Muscle layer of colon (tissue), 2 donors: Measurements from ENCODE around the gene ABCA3.

Experiments
- H3K27ac ChIP-seq: one replicate; pipeline ENCODE4 v1.7.0; 2013; ENCODE audit warnings: low read depth, mild to moderate bottlenecking, low read length, moderate library complexity
- H3K27me3 ChIP-seq, 2 donors: one replicate each; pipeline ENCODE4 v1.7.0; 2013; ENCODE audit warnings: low read length in 2 of 2, mild to moderate bottlenecking in 2 of 2; ENCODE audit not compliant: insufficient read depth in 2 of 2, control insufficient read depth in 1 of 2
- H3K36me3 ChIP-seq: one replicate; pipeline ENCODE4 v1.7.0; 2013; ENCODE audit warnings: mild to moderate bottlenecking, low read length; ENCODE audit not compliant: insufficient read depth
- H3K4me1 ChIP-seq: one replicate; pipeline ENCODE4 v1.7.0; 2013; ENCODE audit warnings: mild to moderate bottlenecking, low read length; ENCODE audit not compliant: insufficient read depth
- H3K4me3 ChIP-seq, 2 donors: one replicate each; pipeline ENCODE4 v1.7.0; 2013; ENCODE audit warnings: low read length in 2 of 2, low read depth in 1 of 2, mild to moderate bottlenecking in 1 of 2, moderate library complexity in 1 of 2
- H3K9ac ChIP-seq: one replicate; pipeline ENCODE4 v1.7.0; 2013; ENCODE audit warnings: low read length
- H3K9me3 ChIP-seq: one replicate; pipeline ENCODE4 v1.7.0; 2013; ENCODE audit warnings: mild to moderate bottlenecking, low read length
- donor health status: abdominal sarcoma.
- donor health status: Adenocarcinoma of cecum.

Gene ABCA3

DNA sequence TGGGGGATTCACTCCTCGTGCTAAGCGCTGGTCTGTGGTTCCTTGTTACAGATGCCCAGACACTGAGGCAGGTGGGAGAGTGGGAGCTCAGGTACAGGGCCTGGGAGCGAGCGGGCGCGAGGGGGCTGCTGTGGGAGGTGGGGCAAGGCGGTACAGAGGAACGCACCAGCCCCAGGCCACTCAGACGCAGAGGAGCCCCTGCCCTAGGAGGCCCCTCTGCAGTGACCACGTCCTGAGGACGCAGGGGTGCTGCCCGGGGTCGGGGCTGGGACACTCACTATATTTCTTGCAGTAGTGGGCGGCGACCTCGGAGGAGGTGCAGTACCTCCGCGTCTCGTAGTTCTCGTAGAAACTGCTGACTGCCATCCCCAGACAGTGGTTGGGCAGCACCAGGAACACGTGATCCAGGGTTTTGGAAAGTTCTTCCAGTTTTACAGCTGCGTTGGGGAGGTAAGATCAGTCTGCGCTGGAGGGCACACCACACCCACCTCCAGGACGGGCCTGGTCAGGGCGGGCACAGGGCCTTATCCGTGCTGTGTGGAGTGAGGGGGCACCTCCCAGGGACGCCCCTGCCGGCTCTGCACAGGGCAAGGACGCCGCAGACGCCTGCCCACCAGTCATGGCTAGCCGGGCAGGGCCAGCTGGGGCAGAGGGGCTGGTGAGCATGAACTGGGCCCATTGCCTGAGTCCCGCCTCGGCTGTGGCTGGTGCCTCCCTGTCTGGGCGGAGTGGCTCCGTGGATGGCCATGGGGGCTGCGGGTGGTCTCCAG is 56.3 kb downstream of the ABCA3 start:
- Histone ChIP-seq H3K4me1 (no peaks in the 10 kb centered on the region), H3K27me3 (no peaks in the 10 kb centered on the region), H3K4me3 (no peak overlapping the region), H3K27ac (no peak overlapping the region), H3K36me3 (peaks cover 14% of the 10 kb centered on the region), H3K9me3 (no peaks in the 10 kb centered on the region), H3K9ac (no peak overlapping the region)

GRCh38 chr16:2282866-2283555 is 57.5 kb downstream of the ABCA3 start:
- H3K9me3 ChIP-seq, result no peaks in the 10 kb centered on the region
- H3K36me3 ChIP-seq, result peaks cover 9% of the 10 kb centered on the region
- no peaks in the 10 kb centered on the region for H3K27me3 ChIP-seq
- no peak overlapping the region for H3K27ac ChIP-seq
- no peak overlapping the region for H3K4me3 ChIP-seq
- no peaks in the 10 kb centered on the region for H3K4me1 ChIP-seq
- H3K9ac ChIP-seq, result no peak overlapping the region

GRCh38 chr16:2282262-2282661 is 58.3 kb downstream of the ABCA3 start:
- Histone ChIP-seq H3K4me1 (no peaks in the 10 kb centered on the region), H3K27me3 (no peaks in the 10 kb centered on the region), H3K9me3 (no peaks in the 10 kb centered on the region), H3K9ac (no peak overlapping the region), H3K4me3 (no peak overlapping the region), H3K27ac (no peak overlapping the region), H3K36me3 (peaks cover 9% of the 10 kb centered on the region)

- Histone ChIP-seq H3K27ac (no peak overlapping the region), H3K27me3 (no peaks in the 10 kb centered on the region), H3K9me3 (no peaks in the 10 kb centered on the region), H3K36me3 (peaks cover 9% of the 10 kb centered on the region), H3K9ac (no peak overlapping the region), H3K4me3 (no peak overlapping the region), H3K4me1 (no peaks in the 10 kb centered on the region)
Observed at GRCh38 chr16:2280981-2281542, 59.5 kb downstream of the ABCA3 start.

- H3K4me1 ChIP-seq, result no peaks in the 10 kb centered on the region
- no peaks in the 10 kb centered on the region for H3K27me3 ChIP-seq
- peaks cover 9% of the 10 kb centered on the region for H3K36me3 ChIP-seq
- no peak overlapping the region for H3K4me3 ChIP-seq
- H3K9me3 ChIP-seq, result no peaks in the 10 kb centered on the region
- H3K9ac ChIP-seq, result no peak overlapping the region
- H3K27ac ChIP-seq, result no peak overlapping the region
Observed at GRCh38 chr16:2280461-2280860, 60.1 kb downstream of the ABCA3 start.

- peaks cover 7% of the 10 kb centered on the region for H3K36me3 ChIP-seq
- H3K4me1 ChIP-seq, result no peaks in the 10 kb centered on the region
- H3K27me3 ChIP-seq, result no peaks in the 10 kb centered on the region
Observed at GRCh38 chr16:2278956-2279800, 61.4 kb downstream of the ABCA3 start.

DNA sequence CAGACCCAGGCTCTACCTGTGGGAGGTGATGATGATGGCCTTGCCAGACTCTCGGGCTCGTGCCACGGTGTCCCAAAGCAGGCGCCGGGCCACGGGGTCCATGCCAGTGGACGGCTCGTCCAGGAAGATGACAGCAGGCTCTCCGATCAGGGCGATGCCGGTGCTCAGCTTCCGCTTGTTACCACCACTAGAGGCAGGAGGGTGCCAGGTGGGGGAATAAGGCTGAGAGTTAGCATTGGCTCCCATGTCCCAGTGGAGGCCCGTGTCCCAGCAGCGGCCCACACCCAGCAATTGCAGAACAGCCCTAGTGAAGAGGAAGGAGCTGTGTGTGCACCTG is 62.3 kb downstream of the ABCA3 start:
- no peaks in the 10 kb centered on the region for H3K36me3 ChIP-seq
- no peaks in the 10 kb centered on the region for H3K27me3 ChIP-seq
- no peak overlapping the region for H3K27ac ChIP-seq
- no peaks in the 10 kb centered on the region for H3K9me3 ChIP-seq
- H3K4me3 ChIP-seq, result no peak overlapping the region
- no peaks in the 10 kb centered on the region for H3K4me1 ChIP-seq
- H3K9ac ChIP-seq, result no peak overlapping the region

More at GRCh38 chr16:2278956-2279800, 61.4 kb downstream of the ABCA3 start:
- Histone ChIP-seq H3K27ac (no peak overlapping the region), H3K4me3 (no peak overlapping the region), H3K9me3 (no peaks in the 10 kb centered on the region), H3K9ac (no peak overlapping the region)

DNA sequence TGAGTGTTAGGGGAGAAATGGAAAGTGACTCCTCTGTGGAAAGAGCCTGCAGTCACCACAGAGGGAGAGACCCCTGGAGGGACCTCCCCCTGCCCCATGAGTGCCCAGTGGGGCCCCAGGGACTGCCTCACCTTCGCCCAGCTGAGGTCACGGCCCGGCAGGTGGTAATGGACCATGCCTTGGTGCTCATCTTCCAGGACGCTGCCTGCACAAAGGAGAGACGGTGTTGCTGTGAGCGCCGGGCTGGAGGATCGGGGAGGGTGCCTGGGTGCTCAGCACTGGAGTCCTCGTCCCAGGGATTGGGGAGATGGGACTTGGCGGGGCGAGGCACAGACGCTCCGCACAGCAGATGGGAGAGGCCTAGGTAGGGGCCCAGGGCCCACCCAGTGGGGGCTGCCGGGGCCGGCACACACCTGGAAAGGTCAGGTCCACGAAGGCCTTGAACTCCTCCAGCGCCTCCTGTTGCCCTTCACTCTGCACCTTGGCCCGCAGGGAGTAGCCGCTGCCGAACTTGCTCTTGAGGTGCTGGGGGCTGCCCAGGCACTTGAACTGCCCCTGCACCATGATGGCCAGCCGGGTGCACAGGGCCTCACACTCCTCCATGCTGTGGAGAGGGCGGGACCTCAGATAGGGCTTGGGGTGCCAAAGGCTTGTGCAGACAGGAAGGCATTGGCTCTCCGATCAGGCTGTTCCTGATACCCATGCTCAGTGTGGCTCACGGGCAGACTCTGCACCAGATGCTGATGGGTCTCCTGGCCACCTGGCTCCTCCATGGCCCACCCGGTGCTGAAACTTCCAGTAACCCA is 62.9 kb downstream of the ABCA3 start:
- H3K27ac ChIP-seq, result no peak overlapping the region
- no peak overlapping the region for H3K4me3 ChIP-seq
- no peaks in the 10 kb centered on the region for H3K4me1 ChIP-seq
- no peak overlapping the region for H3K9ac ChIP-seq
- no peaks in the 10 kb centered on the region for H3K36me3 ChIP-seq
- H3K9me3 ChIP-seq, result no peaks in the 10 kb centered on the region
- no peaks in the 10 kb centered on the region for H3K27me3 ChIP-seq

DNA sequence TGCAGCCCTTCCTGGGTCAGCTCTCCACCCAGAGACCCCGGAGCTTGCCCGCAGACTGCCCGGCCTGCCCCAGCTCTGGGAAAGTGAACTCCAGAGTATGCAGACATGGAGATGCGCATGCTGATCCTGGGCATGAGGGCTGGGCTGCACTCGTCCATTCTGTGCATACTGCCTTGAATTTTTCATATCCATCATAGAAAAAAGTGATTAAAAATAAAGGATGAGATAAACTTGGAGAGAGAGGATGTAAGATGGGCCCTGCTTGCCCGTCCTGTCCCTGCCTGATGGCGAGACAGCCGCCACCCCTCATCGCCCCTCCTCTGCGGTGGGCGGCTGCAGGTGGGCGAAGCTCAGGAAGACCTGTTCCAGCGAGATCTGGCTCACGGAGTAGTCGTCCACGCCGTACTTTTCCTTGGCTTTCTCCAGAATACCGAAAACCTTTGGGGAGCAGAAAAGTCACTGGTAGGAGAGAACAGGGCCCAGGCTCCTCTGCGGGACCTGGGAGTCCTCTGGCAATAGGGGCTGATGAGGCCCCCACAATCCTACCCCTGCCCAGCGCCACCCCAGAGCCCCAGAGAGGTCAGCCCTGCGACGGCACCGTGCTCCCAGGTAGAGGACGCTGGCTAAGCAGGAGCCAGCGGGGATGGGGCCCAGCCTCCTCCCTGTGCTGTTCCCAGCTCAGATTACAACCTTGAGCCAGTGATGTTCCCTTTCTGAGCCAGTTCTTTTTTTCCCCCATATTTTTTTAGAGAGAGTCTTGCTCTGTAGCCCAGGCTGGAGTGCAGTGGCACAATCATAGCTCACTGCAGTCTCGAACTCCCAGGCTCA is 63.9 kb downstream of the ABCA3 start:
- H3K9me3 ChIP-seq, result no peaks in the 10 kb centered on the region
- no peak overlapping the region for H3K9ac ChIP-seq
- no peaks in the 10 kb centered on the region for H3K36me3 ChIP-seq
- no peaks in the 10 kb centered on the region for H3K4me1 ChIP-seq
- no peak overlapping the region for H3K4me3 ChIP-seq
- no peak overlapping the region for H3K27ac ChIP-seq
- H3K27me3 ChIP-seq, result no peaks in the 10 kb centered on the region
